ENCODE data around the gene KCNK4.
"Not testable (repeated sequence)": the region's sequence is repeated elsewhere in the genome, so short reads cannot be mapped to it uniquely, and the experiment has no call there.

The KCNK4 gene

GRCh38 chr11:64307795-64308194 lies 16.7 kb downstream of the KCNK4 start:
- not testable (repeated sequence) for H3K9me3 ChIP-seq (ENCODE audit: control insufficient read depth, insufficient read depth, low read length); H3K4me1 ChIP-seq (ENCODE audit: control insufficient read depth, insufficient read depth, low read length); H3K9ac ChIP-seq (ENCODE audit: low read depth, low read length); H3K27me3 ChIP-seq (ENCODE audit: control insufficient read depth, insufficient read depth, low read length); H3K4me3 ChIP-seq (ENCODE audit: low read depth, low read length); H3K36me3 ChIP-seq (ENCODE audit: control insufficient read depth, insufficient read depth, low read length)

GRCh38 chr11:64312947-64313346 lies 21.8 kb downstream of the KCNK4 start:
- no peaks in the 10 kb centered on the region for H3K4me1 ChIP-seq (ENCODE audit: control insufficient read depth, insufficient read depth, low read length)
- H3K4me3 ChIP-seq (ENCODE audit: low read depth, low read length): no peak overlapping the region
- peaks cover 18% of the 10 kb centered on the region for H3K36me3 ChIP-seq (ENCODE audit: control insufficient read depth, insufficient read depth, low read length)
- H3K9me3 ChIP-seq (ENCODE audit: control insufficient read depth, insufficient read depth, low read length): no peaks in the 10 kb centered on the region
- H3K9ac ChIP-seq (ENCODE audit: low read depth, low read length): peak overlapping the region; percentile 47
- H3K27me3 ChIP-seq (ENCODE audit: control insufficient read depth, insufficient read depth, low read length): no peaks in the 10 kb centered on the region

DNA sequence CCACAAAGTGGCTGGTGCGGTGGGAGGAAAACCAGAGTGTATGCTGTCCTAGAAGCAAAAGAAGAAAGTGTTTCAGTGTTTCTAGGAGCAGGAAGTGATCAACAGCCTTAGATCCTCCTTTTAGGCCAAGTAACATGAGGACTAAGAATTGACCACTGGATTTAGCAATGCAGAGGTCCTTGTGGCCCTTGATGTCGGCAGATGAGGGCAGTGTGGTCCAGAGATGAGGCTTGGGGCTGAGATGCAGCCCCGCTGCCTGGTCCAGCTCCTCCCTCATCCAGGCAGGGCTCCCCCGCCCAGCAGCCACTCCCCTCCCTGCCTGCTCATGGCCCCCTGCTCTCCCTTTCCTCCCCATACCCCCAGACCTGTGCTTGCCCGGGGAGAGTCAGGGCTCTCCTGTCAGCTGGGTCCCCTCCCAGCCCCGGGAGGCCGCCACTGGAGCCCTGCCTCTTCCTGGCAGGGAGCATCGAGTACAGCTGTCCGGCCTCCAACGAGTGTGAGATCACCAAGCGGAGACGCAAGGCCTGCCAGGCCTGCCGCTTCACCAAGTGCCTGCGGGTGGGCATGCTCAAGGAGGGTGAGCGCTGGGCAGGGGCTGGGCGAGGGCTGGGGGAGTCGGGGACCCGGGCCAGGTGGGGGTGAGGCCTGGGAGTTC lies 22.5 kb downstream of the KCNK4 start:
- no peaks in the 10 kb centered on the region for H3K9me3 ChIP-seq (ENCODE audit: control insufficient read depth, insufficient read depth, low read length)
- H3K36me3 ChIP-seq (ENCODE audit: control insufficient read depth, insufficient read depth, low read length): peaks cover 18% of the 10 kb centered on the region
- H3K9ac ChIP-seq (ENCODE audit: low read depth, low read length): no peak overlapping the region
- H3K4me1 ChIP-seq (ENCODE audit: control insufficient read depth, insufficient read depth, low read length): no peaks in the 10 kb centered on the region
- H3K4me3 ChIP-seq (ENCODE audit: low read depth, low read length): no peak overlapping the region
- no peaks in the 10 kb centered on the region for H3K27me3 ChIP-seq (ENCODE audit: control insufficient read depth, insufficient read depth, low read length)

DNA sequence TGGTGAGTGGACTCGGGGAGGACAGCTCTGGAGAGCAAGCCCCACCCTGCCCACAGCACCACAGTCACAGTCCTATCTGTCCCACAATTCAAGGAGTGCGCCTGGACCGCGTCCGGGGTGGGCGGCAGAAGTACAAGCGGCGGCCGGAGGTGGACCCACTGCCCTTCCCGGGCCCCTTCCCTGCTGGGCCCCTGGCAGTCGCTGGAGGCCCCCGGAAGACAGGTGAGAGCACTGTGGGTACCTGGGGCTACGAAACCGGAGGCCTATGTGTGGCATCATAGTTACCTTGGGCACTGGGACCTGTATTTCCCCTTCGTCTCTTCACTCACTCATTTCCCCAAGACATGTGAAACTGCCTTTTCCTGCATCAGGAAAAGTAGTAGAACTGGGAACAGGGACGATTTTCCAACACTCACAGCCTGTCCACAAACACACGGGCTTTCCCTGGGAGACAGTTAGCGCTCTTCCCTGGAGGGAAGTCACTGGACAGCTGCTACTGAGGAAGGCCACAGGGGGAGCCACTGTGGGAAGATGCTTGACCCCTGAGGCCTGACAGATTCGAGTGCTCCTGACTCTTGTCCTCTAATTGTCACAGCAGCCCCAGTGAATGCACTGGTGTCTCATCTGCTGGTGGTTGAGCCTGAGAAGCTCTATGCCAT lies 23.2 kb downstream of the KCNK4 start:
- Histone ChIP-seq H3K4me3 (ENCODE audit: low read depth, low read length) (no peak overlapping the region), H3K9me3 (ENCODE audit: control insufficient read depth, insufficient read depth, low read length) (no peaks in the 10 kb centered on the region), H3K36me3 (ENCODE audit: control insufficient read depth, insufficient read depth, low read length) (peaks cover 18% of the 10 kb centered on the region)

GRCh38 chr11:64314805-64315561 lies 23.9 kb downstream of the KCNK4 start:
- Histone ChIP-seq H3K27me3 (ENCODE audit: control insufficient read depth, insufficient read depth, low read length) (no peaks in the 10 kb centered on the region), H3K36me3 (ENCODE audit: control insufficient read depth, insufficient read depth, low read length) (peaks cover 21% of the 10 kb centered on the region), H3K4me1 (ENCODE audit: control insufficient read depth, insufficient read depth, low read length) (no peaks in the 10 kb centered on the region), H3K4me3 (ENCODE audit: low read depth, low read length) (no peak overlapping the region), H3K9me3 (ENCODE audit: control insufficient read depth, insufficient read depth, low read length) (no peaks in the 10 kb centered on the region), H3K9ac (ENCODE audit: low read depth, low read length) (no peak overlapping the region)

More for the DNA sequence above, 23.2 kb downstream of the KCNK4 start:
- H3K4me1 ChIP-seq (ENCODE audit: control insufficient read depth, insufficient read depth, low read length): no peaks in the 10 kb centered on the region
- H3K9ac ChIP-seq (ENCODE audit: low read depth, low read length): no peak overlapping the region
- no peaks in the 10 kb centered on the region for H3K27me3 ChIP-seq (ENCODE audit: control insufficient read depth, insufficient read depth, low read length)

DNA sequence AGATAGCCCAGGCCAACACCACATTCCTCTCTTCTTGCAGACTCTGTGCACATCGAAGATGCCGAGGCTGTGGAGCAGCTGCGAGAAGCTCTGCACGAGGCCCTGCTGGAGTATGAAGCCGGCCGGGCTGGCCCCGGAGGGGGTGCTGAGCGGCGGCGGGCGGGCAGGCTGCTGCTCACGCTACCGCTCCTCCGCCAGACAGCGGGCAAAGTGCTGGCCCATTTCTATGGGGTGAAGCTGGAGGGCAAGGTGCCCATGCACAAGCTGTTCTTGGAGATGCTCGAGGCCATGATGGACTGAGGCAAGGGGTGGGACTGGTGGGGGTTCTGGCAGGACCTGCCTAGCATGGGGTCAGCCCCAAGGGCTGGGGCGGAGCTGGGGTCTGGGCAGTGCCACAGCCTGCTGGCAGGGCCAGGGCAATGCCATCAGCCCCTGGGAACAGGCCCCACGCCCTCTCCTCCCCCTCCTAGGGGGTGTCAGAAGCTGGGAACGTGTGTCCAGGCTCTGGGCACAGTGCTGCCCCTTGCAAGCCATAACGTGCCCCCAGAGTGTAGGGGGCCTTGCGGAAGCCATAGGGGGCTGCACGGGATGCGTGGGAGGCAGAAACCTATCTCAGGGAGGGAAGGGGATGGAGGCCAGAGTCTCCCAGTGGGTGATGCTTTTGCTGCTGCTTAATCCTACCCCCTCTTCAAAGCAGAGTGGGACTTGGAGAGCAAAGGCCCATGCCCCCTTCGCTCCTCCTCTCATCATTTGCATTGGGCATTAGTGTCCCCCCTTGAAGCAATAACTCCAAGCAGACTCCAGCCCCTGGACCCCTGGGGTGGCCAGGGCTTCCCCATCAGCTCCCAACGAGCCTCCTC lies 24.8 kb downstream of the KCNK4 start:
- not testable (repeated sequence) for H3K9me3 ChIP-seq (ENCODE audit: control insufficient read depth, insufficient read depth, low read length); H3K9ac ChIP-seq (ENCODE audit: low read depth, low read length); H3K27me3 ChIP-seq (ENCODE audit: control insufficient read depth, insufficient read depth, low read length); H3K4me1 ChIP-seq (ENCODE audit: control insufficient read depth, insufficient read depth, low read length)
- Histone ChIP-seq H3K4me3 (ENCODE audit: low read depth, low read length) (peak overlapping the region; percentile 92), H3K36me3 (ENCODE audit: control insufficient read depth, insufficient read depth, low read length) (peaks cover 26% of the 10 kb centered on the region)

DNA sequence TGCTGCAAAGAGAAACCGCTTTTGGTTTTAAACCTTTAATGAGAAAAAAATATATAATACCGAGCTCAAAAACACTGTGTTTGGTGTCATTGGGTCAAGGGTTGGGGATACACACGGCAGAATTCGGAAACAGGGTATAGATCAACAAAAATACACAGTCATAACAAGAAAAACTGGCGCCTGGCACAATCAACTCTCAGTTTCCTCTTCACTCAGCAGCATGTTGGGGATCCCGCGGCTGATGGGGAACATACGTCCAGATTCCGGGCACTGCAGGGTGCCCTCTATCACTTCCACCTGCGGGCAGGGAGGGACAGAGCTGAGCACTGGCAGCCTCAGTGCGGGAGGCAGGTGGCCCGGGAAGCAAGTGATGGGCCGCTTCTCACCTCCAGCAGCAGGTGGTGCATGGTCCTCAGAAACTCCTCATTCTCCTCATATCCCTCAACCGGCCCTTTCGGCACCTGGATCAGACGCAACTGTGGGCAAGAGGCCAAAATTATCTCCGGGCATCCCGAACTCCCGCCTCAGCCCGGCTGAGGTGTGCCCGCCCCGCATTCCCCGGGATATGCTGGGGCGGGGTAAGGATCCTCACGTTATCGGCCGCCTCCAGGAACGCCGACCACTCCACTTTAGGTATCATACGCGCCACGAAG lies 25.7 kb downstream of the KCNK4 start:
- no peaks in the 10 kb centered on the region for H3K4me1 ChIP-seq (ENCODE audit: control insufficient read depth, insufficient read depth, low read length)
- H3K9ac ChIP-seq (ENCODE audit: low read depth, low read length): peak overlapping the region; percentile 87
- H3K4me3 ChIP-seq (ENCODE audit: low read depth, low read length): peak overlapping the region; percentile 92
- no peaks in the 10 kb centered on the region for H3K9me3 ChIP-seq (ENCODE audit: control insufficient read depth, insufficient read depth, low read length)
- H3K27me3 ChIP-seq (ENCODE audit: control insufficient read depth, insufficient read depth, low read length): no peaks in the 10 kb centered on the region
- peaks cover 31% of the 10 kb centered on the region for H3K36me3 ChIP-seq (ENCODE audit: control insufficient read depth, insufficient read depth, low read length)

DNA sequence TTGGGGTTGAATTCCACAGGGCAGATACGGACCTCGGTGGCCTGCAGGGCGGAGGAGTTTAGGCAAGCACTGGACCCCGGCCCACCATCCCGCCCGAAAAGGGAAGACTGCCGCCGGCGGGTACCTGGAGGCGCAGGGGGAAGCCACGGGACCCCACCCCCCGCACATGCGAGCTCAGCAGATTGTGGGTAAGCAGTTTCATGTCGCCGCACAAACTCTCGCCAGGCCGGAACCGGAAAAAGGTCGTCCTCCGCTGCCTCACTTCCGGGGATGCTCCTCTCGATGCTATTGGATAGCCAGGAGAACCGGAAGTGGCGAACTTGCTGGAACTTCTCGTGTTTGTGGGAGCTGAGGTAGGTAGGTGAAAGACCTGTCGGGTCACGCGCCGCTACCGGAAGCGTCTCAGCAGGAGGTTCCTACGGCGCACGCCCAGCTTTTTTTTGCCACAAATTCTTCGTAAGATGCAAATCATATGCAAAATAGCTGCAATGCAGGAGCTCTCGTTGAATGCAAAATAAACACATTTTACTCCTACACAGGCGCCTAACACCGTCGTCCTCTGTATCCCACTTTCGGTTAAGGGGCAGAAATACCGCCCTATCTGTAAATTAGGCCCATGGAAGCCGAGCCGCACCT lies 26.3 kb downstream of the KCNK4 start, which contains the start of gene TRMT112:
Gene TRMT112, minus strand, starts transcription at position 235 of the 636 bp plus-strand sequence. Its CDS starts 33 bp downstream, at position 202.
- H3K9ac ChIP-seq (ENCODE audit: low read depth, low read length): peak within 1 kb of the TSS; percentile 87
- no peaks in the 10 kb centered on the region for H3K4me1 ChIP-seq (ENCODE audit: control insufficient read depth, insufficient read depth, low read length)
- H3K4me3 ChIP-seq (ENCODE audit: low read depth, low read length): peak within 1 kb of the TSS; percentile 92
- H3K9me3 ChIP-seq (ENCODE audit: control insufficient read depth, insufficient read depth, low read length): no peaks in the 10 kb centered on the region
- peaks cover 36% of the 10 kb centered on the region for H3K36me3 ChIP-seq (ENCODE audit: control insufficient read depth, insufficient read depth, low read length)
- H3K27me3 ChIP-seq (ENCODE audit: control insufficient read depth, insufficient read depth, low read length): no peaks in the 10 kb centered on the region

DNA sequence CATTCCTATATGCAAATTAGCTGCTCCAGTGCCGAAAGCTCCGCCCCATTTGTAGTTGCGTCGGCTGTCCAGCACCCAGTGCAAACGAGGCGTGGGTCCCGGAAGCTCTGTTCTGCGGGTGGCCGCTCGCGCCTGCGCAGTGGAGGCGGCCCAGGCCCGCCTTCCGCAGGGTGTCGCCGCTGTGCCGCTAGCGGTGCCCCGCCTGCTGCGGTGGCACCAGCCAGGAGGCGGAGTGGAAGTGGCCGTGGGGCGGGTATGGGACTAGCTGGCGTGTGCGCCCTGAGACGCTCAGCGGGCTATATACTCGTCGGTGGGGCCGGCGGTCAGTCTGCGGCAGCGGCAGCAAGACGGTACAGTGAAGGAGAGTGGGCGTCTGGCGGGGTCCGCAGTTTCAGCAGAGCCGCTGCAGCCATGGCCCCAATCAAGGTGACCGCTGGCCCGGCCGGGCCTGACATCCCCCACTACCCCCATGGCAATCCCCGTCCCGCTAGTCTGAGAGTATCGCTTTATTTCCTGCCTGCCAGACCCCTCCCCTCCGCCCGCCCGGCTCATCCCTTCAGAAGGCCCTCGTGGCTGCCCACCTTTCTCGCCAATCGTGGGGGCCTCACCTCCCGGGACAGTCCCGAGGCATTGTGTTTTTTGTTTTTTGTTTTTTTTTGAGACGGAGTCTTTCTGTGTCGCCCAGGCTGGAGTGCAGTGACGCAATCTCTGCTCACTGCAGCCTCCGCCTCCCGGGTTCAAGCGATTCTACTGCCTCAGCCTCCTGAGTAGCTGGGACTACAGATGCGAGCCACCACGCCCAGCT lies 27.1 kb downstream of the KCNK4 start, which contains the start of gene PRDX5:
Gene PRDX5, plus strand, starts transcription at position 161 of the 805 bp plus-strand sequence. Its CDS starts 95 bp downstream, at position 256.
- H3K27me3 ChIP-seq (ENCODE audit: control insufficient read depth, insufficient read depth, low read length): no peaks in the 10 kb centered on the region
- no peaks in the 10 kb centered on the region for H3K9me3 ChIP-seq (ENCODE audit: control insufficient read depth, insufficient read depth, low read length)
- peak within 1 kb of the TSS; percentile 87 for H3K9ac ChIP-seq (ENCODE audit: low read depth, low read length)
- no peaks in the 10 kb centered on the region for H3K4me1 ChIP-seq (ENCODE audit: control insufficient read depth, insufficient read depth, low read length)
- peak within 1 kb of the TSS; percentile 92 for H3K4me3 ChIP-seq (ENCODE audit: low read depth, low read length)
- peaks cover 41% of the 10 kb centered on the region for H3K36me3 ChIP-seq (ENCODE audit: control insufficient read depth, insufficient read depth, low read length)
